PFSK-1 (cell line): ENCODE measurements around the gene SETDB2.

Experiments
- FOXP2 ChIP-seq: optimal IDR thresholded peaks from 2 replicates; pipeline ENCODE3; 2011; ENCODE audit warnings: borderline replicate concordance, control low read depth, inconsistent platforms; ENCODE audit not compliant: insufficient read depth; ENCODE audit errors: extremely low read length, extremely low read depth
- POLR2AphosphoS5 ChIP-seq: IDR thresholded peaks from 2 replicates; pipeline ENCODE4 v1.6.1; 2012; ENCODE audit warnings: low read depth, mild to moderate bottlenecking, control low read depth, low read length, moderate library complexity
- SIN3A ChIP-seq: IDR thresholded peaks from 2 replicates; pipeline ENCODE4 v1.6.1; 2012; ENCODE audit warnings: mild to moderate bottlenecking, low read length, moderate library complexity, borderline replicate concordance; ENCODE audit not compliant: insufficient read depth
- TAF1 ChIP-seq: IDR thresholded peaks from 2 replicates; pipeline ENCODE4 v1.6.1; 2012; ENCODE audit warnings: low read length, control low read depth, borderline replicate concordance; ENCODE audit not compliant: insufficient read depth
- TF ChIP-seq, protein P1 (sequence below), 2 experiments: IDR thresholded peaks; 2 replicates each; pipeline versions ENCODE4 v1.6.1 to v1.8.0; 2011 to 2012; ENCODE audit warnings: low read depth in 2 of 2, low read length in 2 of 2, control low read depth in 1 of 2, inconsistent platforms in 1 of 2, mild to moderate bottlenecking in 1 of 2, moderate library complexity in 1 of 2; ENCODE audit not compliant: insufficient read depth in 1 of 2

SETDB2 gene

DNA sequence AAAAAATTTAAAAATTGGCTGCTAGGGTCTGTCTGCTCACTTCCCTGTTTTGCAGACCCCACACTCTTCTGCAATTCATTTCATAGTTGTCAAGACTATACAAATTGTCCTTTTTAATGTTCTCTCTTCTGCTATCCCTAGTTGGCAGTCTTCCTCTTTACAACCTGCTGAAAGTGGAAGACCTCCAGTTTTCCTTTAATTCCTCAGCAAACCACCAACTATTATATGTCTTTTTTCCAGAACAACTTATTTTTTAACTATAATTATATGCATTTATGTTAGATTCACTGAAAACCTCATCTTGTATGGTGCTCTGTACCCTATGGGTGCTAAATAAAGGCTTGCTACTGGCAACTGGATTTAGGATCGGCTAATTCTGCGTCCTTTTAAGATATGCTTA lies 50.6 kb downstream of the SETDB2 start:
- TF ChIP-seq POLR2AphosphoS5 (no peak), SIN3A (no peak), FOXP2 (no peak)

DNA sequence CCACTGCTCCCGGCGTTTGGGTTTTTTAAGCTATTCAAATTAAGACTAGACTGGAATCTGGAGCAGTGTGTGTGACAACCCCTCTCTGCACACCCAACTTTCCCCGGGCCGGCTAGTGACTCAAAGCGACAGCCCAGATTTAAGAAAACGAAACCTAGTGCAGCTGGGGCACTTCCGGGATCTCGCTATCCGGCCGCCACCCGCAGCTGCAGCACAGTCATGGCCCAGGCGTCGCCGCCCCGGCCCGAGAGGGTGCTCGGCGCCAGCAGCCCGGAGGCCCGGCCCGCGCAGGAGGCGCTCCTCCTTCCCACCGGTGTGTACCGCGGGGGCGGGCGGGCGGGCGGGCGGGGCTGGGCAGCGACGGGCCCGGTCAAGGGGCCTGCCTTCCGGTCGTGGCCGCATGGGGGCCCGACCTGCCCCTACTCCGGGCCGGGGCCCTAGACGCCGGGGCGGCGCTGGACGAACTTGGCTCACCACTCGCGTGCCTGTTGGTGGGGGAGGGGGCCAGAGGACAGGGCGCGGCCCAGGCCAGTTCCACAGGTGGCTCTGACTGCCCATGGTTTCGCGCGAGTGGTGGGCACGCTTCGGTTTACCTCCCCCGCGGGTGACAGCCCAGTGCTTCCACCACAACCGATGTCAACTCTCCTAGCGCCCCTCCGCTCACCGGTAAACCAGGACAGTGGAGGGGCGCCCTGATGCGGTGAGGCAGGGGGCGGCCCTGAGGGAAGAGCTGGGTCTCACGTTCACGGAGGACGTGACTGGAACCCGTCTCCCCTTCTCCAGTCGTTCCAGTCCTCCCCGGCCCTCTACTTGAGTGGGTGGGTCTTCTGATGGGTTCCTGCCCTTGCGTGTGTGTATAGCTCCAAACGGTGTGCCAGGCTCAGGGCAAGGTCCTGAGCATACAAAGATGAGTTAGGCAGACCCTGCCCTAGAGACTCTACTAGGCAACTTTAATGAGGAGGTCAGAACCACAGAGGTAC lies 52.0 kb downstream of the SETDB2 start, which contains the start of gene PHF11:
Gene PHF11 (plus strand): TSS at position 171 of the 980 bp plus-strand sequence. CDS start 49 bp downstream, at position 220.
- TF ChIP-seq, protein P1, sequence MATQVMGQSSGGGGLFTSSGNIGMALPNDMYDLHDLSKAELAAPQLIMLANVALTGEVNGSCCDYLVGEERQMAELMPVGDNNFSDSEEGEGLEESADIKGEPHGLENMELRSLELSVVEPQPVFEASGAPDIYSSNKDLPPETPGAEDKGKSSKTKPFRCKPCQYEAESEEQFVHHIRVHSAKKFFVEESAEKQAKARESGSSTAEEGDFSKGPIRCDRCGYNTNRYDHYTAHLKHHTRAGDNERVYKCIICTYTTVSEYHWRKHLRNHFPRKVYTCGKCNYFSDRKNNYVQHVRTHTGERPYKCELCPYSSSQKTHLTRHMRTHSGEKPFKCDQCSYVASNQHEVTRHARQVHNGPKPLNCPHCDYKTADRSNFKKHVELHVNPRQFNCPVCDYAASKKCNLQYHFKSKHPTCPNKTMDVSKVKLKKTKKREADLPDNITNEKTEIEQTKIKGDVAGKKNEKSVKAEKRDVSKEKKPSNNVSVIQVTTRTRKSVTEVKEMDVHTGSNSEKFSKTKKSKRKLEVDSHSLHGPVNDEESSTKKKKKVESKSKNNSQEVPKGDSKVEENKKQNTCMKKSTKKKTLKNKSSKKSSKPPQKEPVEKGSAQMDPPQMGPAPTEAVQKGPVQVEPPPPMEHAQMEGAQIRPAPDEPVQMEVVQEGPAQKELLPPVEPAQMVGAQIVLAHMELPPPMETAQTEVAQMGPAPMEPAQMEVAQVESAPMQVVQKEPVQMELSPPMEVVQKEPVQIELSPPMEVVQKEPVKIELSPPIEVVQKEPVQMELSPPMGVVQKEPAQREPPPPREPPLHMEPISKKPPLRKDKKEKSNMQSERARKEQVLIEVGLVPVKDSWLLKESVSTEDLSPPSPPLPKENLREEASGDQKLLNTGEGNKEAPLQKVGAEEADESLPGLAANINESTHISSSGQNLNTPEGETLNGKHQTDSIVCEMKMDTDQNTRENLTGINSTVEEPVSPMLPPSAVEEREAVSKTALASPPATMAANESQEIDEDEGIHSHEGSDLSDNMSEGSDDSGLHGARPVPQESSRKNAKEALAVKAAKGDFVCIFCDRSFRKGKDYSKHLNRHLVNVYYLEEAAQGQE (IDR thresholded peaks at IDR 0.05; ENCODE audit: insufficient read depth in 1 of 2, low read depth in 2 of 2, low read length in 2 of 2), result no peak
- TF ChIP-seq POLR2AphosphoS5 (no peak), FOXP2 (no peak), SIN3A (no peak)

DNA sequence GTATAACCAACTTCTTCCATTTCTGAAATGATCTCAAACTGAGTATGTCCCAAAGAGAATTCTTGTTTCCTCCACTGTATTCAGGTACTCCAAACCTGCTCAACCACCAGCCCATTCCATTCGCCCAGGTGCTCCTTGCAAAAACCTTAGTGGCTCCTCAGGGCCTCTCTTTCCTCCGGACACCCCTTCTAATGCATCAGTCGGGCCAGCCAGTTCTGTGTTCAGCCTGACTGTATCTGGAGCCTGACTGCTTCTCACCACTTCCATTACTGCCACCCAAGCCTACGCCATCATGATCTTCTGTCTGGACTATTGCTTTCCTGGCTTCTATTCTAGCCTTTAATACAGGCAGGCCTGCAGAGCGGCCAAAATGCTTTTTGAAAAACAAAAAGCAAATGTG lies 53.2 kb downstream of the SETDB2 start:
- TF ChIP-seq TAF1 (no peak), POLR2AphosphoS5 (no peak), SIN3A (no peak), FOXP2 (no peak)
- TF ChIP-seq, protein P1 (IDR thresholded peaks at IDR 0.05; ENCODE audit: insufficient read depth in 1 of 2, low read depth in 2 of 2, low read length in 2 of 2), result no peak

DNA sequence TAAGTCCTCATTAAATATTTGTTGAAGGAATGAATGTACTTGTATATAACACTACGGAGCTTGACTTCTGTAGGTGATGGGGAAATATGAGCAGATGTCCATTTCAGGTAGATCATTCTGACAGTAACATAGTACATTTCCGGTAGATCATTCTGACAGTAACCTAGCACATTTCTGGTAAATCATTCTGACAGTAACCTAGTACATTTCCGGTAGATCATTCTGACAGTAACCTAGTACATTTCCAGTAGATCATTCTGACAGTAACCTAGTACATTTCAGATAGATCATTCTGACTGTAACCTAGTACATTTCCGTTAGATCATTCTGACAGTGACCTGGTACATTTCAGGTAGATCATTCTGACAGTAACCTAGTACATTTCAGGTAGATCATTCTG lies 54.1 kb downstream of the SETDB2 start:
- TF ChIP-seq FOXP2 (no peak), TAF1 (no peak), SIN3A (no peak)

DNA sequence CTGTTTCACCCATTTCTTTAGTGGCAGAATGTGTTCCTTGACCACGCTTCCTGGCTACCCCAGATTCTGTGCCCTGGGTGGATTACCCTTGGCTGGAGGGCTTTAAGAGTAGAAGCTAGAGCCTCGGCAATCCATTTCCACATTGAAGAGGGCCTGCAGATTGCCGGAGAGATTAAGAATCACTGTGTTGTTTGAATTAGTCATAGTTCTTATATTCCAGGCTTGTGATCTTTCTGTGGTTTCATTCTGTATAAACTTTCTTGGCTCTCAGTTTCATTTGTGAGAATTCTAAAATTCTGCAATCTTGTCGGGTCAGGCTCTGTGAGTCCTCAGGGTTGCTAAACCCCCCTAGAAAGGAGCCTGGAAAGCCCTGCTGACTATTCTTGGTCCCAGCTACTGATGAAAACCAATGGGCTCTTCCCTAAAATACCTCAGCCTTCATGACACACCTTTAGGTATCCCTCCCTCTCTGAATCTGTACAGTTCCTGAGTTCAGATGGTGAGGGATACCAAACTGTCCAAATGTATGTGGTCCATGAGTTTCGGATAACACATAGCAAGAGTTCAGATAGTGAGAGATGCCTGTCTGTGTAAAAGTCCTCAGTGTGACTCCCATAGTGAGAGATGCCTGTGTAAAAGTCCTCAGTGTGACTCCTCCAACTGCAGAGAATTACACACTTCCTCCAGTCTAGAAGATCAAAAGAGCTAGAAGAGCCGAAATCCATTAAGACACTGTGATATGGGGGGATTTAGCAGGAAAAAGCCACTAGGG lies 56.0 kb downstream of the SETDB2 start:
- TF ChIP-seq SIN3A (no peak), TAF1 (no peak), POLR2AphosphoS5 (no peak)
- TF ChIP-seq, protein P1 (IDR thresholded peaks at IDR 0.05; ENCODE audit: insufficient read depth in 1 of 2, low read depth in 2 of 2, low read length in 2 of 2), result no peak

DNA sequence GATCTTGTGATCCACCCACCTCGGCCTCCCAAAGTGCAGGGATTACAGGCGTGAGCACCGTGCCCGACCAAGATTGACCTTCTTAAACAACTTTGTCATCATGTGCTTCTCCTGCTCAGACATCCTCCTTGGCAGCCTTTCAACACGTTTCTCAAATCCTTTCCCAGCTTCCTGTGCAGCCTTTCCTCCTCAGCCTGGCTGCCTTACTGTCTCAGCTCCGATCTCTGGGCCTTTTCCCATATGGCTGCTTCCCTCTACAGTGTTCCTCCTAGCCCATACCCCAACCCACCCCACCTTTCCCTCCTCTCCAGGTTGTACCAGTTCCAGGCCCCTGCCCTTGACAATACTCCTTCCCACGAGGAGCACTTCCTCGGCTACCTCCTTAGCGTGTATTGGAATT lies 58.9 kb downstream of the SETDB2 start:
- TF ChIP-seq POLR2AphosphoS5 (no peak), TAF1 (no peak), FOXP2 (no peak), SIN3A (no peak)
- TF ChIP-seq, protein P1 (IDR thresholded peaks at IDR 0.05; ENCODE audit: insufficient read depth in 1 of 2, low read depth in 2 of 2, low read length in 2 of 2), result no peak
